ENCODE results near the gene RFC1. TPM values are rescaled to one million over a fixed set of nuclear protein-coding genes. Genes with fewer than 3 reads are reported as not detected.

Gene RFC1
- total and polyA plus RNA-seq, 9 donors, result 27.4 to 54.1 (median 42.2) TPM

DNA sequence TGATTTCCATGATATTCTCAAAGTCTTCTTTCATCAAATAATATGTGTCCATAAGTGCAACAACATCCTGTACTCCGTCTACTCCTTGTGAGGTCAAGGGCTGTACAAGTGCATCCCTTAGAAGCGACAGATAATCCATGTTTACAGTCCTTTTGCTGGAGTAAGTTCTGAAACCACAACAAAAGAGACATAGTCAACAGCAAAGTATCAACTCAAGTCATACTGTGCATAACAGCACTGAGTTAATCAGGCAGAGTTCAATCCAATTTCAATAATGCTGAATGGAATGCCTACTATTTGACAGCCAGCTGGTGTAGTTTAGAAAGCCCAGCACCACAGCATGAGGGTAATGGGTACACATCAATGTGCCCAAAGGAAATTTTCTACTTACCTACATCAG is 74.5 kb downstream of the RFC1 start:
- Histone ChIP-seq H3K27me3 (no peaks in the 10 kb centered on the region), H3K4me3 (no peak overlapping the region), H3K4me1 (ENCODE audit: insufficient read depth) (no peaks in the 10 kb centered on the region), H3K27ac (no peak overlapping the region), H3K36me3 (no peaks in the 10 kb centered on the region), H3K9me3 (no peaks in the 10 kb centered on the region)
- no peak for DNase-seq
- intact Hi-C loops (cut with DNase I), result no loop called here
- WGBS, 3 donors, result 37 to 75% (median 61%) methylated on average over 2 of the region's 2 CpGs
- TF ChIP-seq, protein P1, sequence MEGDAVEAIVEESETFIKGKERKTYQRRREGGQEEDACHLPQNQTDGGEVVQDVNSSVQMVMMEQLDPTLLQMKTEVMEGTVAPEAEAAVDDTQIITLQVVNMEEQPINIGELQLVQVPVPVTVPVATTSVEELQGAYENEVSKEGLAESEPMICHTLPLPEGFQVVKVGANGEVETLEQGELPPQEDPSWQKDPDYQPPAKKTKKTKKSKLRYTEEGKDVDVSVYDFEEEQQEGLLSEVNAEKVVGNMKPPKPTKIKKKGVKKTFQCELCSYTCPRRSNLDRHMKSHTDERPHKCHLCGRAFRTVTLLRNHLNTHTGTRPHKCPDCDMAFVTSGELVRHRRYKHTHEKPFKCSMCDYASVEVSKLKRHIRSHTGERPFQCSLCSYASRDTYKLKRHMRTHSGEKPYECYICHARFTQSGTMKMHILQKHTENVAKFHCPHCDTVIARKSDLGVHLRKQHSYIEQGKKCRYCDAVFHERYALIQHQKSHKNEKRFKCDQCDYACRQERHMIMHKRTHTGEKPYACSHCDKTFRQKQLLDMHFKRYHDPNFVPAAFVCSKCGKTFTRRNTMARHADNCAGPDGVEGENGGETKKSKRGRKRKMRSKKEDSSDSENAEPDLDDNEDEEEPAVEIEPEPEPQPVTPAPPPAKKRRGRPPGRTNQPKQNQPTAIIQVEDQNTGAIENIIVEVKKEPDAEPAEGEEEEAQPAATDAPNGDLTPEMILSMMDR (IDR thresholded peaks at IDR 0.05), result no peak
- TF ChIP-seq EP300 (IDR thresholded peaks at IDR 0.05) (no peak), POLR2A (IDR thresholded peaks at IDR 0.05) (no peak)

DNA sequence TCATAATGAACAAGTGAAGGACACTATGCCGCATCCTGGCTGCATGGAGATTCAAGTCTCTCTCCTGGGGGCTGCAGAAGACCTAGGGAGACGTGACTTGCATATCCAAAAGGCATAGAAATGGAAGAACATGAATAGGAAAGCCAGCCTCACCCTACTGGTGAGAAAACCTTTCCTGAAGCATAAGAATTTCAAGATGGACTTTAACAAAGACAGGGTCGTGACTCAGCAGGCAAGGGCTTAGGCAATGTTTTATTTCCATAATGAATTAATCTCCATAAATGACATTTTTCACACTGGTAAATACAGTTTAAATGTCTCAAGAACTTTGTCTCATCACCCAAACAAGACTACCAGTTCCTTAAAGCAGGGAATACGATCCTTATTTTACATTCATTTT is 78.9 kb downstream of the RFC1 start:
- Histone ChIP-seq H3K27me3 (no peaks in the 10 kb centered on the region), H3K4me3 (no peak overlapping the region), H3K36me3 (no peaks in the 10 kb centered on the region), H3K9me3 (no peaks in the 10 kb centered on the region), H3K4me1 (ENCODE audit: insufficient read depth) (no peaks in the 10 kb centered on the region), H3K27ac (no peak overlapping the region)
- intact Hi-C loops (cut with DNase I), result no loop called here
- WGBS, 3 donors, result 92 to 97% (median 95%) methylated on average over 4 of the region's 4 CpGs
- no peak for DNase-seq
- TF ChIP-seq, protein P1 (IDR thresholded peaks at IDR 0.05), result no peak
- TF ChIP-seq POLR2A (IDR thresholded peaks at IDR 0.05) (no peak), EP300 (IDR thresholded peaks at IDR 0.05) (no peak)

DNA sequence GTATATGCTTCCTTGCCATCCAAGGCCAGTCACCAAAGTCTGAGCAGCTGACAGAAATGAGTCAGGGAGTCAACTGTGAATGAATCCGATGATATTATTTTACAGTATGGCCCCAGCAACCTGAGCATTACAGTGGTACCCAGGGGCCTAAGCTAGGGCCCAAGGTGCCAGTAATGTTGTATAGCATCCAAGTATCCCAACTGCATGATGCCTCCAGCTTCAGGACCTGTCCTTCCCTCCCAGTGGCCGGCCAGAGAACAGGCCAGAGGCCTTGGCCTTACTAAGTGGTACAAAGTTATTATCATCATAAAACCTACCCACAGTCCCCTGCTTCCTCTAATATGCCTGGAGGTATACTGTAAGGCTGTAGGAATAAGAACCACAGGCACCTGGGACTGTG is 79.9 kb downstream of the RFC1 start:
- intact Hi-C loops (cut with DNase I), result no loop called here

GRCh38 chr4:39285853-39286252 is 80.3 kb downstream of the RFC1 start:
- no peaks in the 10 kb centered on the region for H3K9me3 ChIP-seq
- WGBS, 3 donors, result 81 to 90% (median 82%) methylated on average over 2 of the region's 2 CpGs
- no peak for DNase-seq
- TF ChIP-seq POLR2A (IDR thresholded peaks at IDR 0.05) (no peak), EP300 (IDR thresholded peaks at IDR 0.05) (no peak)
- TF ChIP-seq, protein P1 (IDR thresholded peaks at IDR 0.05), result no peak
- no peaks in the 10 kb centered on the region for H3K36me3 ChIP-seq
- no peaks in the 10 kb centered on the region for H3K27me3 ChIP-seq
- no peak overlapping the region for H3K4me3 ChIP-seq
- H3K4me1 ChIP-seq (ENCODE audit: insufficient read depth), result no peaks in the 10 kb centered on the region
- no peak overlapping the region for H3K27ac ChIP-seq
- intact Hi-C loops (cut with DNase I), result no loop called here

More for the DNA sequence above, 79.9 kb downstream of the RFC1 start:
- H3K4me3 ChIP-seq, result no peak overlapping the region
- no peak overlapping the region for H3K27ac ChIP-seq
- no peaks in the 10 kb centered on the region for H3K4me1 ChIP-seq (ENCODE audit: insufficient read depth)
- WGBS, 3 donors, result 90 to 100% (median 92%) methylated on average over 2 of the region's 2 CpGs
- H3K27me3 ChIP-seq, result no peaks in the 10 kb centered on the region
- TF ChIP-seq, protein P1 (IDR thresholded peaks at IDR 0.05), result no peak
- no peak for TF ChIP-seq EP300 (IDR thresholded peaks at IDR 0.05)
- TF ChIP-seq POLR2A (IDR thresholded peaks at IDR 0.05), result no peak
- no peaks in the 10 kb centered on the region for H3K9me3 ChIP-seq
- DNase-seq, result no peak
- no peaks in the 10 kb centered on the region for H3K36me3 ChIP-seq

Measured in ovary (tissue), 9 donors.